PC-9 (cell line): ENCODE results near the gene SIGLEC15.

ENCODE experiments used
- CTCF ChIP-seq: fragments of 200-600 bp; sonication (generic); conservative IDR thresholded peaks from 2 replicates; pipeline ENCODE4 v1.6.1; 2017; ENCODE audit warnings: mixed run types, antibody characterized with exemption, mild to moderate bottlenecking, moderate library complexity
- EZH2 ChIP-seq: fragments of 200-600 bp; sonication (generic); IDR thresholded peaks from 2 replicates; pipeline ENCODE4 v1.8.0; 2017; ENCODE audit warnings: antibody characterized with exemption, low read depth

- no peak for TF ChIP-seq CTCF
- no peak for TF ChIP-seq EZH2
Observed at GRCh38 chr18:45829855-45830254, 4.4 kb downstream of the SIGLEC15 start.
